Prostate gland (tissue), 2 donors: Measurements from ENCODE around the gene DBET.
"Not testable (repeated sequence)": the region's sequence is repeated elsewhere in the genome, so short reads cannot be mapped to it uniquely, and the experiment has no call there.

Source experiments
- CTCF ChIP-seq, 4 experiments: fragments of 200-600 bp in 2 of 4; fragments of 450-650 bp in 2 of 4; sonication (generic) in 2 of 4; IDR thresholded peaks; 1 replicate in 3 of 4; 2 replicates in 1 of 4; pipeline ENCODE4 v1.5.1; 2016 to 2019; ENCODE audit warnings: antibody characterized with exemption in 4 of 4, mild to moderate bottlenecking in 2 of 4, moderate library complexity in 2 of 4
- POLR2A ChIP-seq: fragments of 450-650 bp; IDR thresholded peaks from one replicate; pipeline ENCODE4 v1.6.1; 2016; ENCODE audit warnings: antibody characterized with exemption, mild to moderate bottlenecking
- POLR2AphosphoS5 ChIP-seq: sonication (generic); formaldehyde crosslinking; IDR thresholded peaks from one replicate; pipeline ENCODE4 v1.6.1; 2017; ENCODE audit warnings: antibody characterized with exemption

DNA sequence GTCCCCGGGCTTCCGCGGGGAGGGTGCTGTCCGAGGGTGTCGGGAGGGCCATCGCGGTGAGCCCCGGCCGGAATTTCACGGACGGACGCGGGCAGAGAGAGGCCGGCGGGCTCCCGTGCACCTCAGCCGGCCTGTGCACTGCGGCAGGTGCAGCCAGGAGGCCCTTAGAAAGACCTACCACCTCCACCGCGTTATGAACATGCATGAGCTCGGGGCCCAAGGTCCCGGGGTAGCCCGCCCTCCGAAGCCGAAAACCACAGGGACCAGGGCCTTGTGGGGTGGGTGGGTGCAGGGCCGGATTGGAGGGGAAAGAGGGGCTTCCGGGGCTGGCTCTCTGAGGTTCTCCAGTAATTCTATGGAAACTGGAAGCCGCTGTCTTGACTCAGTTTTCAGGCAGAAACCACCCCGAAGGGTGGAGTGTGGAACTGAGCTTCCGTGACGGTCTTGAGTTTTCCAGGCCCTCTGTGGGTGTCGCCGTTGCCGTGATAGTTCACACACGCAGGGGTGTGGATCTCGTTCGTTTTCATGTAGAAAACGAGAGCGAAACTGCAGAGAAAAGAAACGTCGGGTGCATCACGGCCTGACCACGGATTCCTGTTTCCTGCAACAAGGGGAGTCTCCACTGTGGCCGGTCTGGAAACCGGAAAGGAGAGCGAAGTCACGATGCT is 41.6 kb upstream of the DBET start:
- TF ChIP-seq POLR2AphosphoS5; CTCF (IDR thresholded peaks at IDR 0.05); POLR2A: not testable (repeated sequence)
